H4 (cell line): ENCODE measurements around the gene EIF2A. TPM values are rescaled to one million over a fixed set of nuclear protein-coding genes. Genes with fewer than 3 reads are reported as not detected.

Experiments used
- DNase-seq: peaks from one replicate; pipeline ENCODE4 v3.0.0-alpha.2; 2015; ENCODE audit warnings: low spot score
- total RNA-seq: library from RNA; depleted of rRNA; stranded (reverse); fragments of >200 nt; shearing (Covaris generic); gene quantifications from 2 replicates; pipeline ENCODE4 v1.2.3, GENCODE V29; 2014; rRNA removed

The EIF2A gene
- total RNA-seq, 1 experiment from 2014 or later, result 230 TPM

DNA sequence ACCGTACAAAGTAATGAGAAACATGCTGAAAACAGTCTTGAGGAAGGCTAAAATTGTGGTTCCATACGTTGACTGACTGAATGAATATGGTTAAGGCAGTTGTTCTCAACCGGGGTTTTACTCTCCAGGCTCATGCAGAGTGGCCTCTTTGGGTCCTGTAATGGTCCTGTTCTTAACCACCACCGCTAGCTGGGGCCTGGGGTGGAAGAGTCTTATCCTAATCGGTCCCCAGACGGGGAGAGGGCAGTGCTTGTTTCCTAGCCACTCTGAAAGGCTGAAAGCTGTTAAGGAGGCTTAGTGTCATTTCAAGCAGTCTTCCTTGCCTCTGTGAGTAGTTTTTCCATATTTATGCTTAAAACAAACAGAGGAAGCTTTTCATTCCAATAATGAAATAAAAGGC, 88.5 kb downstream of the EIF2A start:
- no peak for DNase-seq

DNA sequence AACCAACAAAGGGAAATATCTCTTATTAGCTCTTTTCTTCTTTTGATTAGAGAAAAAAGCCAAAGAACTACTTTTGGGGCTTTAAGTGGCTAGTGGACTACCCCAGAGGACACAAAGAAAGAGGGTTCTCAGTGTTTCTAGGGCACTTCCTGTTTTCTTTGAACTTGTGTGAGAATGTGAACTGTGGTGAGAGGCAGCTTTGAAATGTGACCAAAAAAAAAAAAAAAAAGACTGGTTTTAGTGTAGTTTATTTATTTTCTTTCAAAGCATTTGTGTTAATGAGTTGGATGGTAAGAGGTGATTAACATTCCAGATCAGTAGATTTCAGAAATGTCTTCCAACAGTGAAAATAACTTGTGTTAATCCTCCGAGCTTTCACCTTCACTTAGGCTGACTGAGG, 88.9 kb downstream of the EIF2A start:
- DNase-seq, result no peak

Other genes with a start within 250 kb of the EIF2A start
- gene TSC22D2, start 138.5 kb upstream of the EIF2A start, total RNA-seq, result 5.8 and 7.2 TPM in 2 replicates
- gene SERP1, start 291 bp upstream of the EIF2A start, total RNA-seq, result 138 and 159 TPM in 2 replicates
- 165 and 187 TPM in 2 replicates for gene SELENOT, start 56.5 kb downstream of the EIF2A start, total RNA-seq
- gene ERICH6, start 157.1 kb downstream of the EIF2A start, total RNA-seq, result 0.06 TPM in 1 of 2 replicates, not detected in the other
- gene SIAH2, start 216.4 kb downstream of the EIF2A start, total RNA-seq, result 25.1 and 27.6 TPM in 2 replicates